Vagina (tissue), 2 donors: Measurements from ENCODE around the gene ZCRB1.

ENCODE experiments used
- POLR2A ChIP-seq, 2 donors: fragments of 450-650 bp; IDR thresholded peaks; one replicate each; pipeline ENCODE4 v1.6.1; 2017; ENCODE audit warnings: antibody characterized with exemption in 2 of 2, mild to moderate bottlenecking in 2 of 2, moderate library complexity in 2 of 2
- TF ChIP-seq, protein P1 (sequence below), 3 experiments: fragments of 450-650 bp in 2 of 3; fragments of 200-600 bp in 1 of 3; sonication (generic) in 1 of 3; IDR thresholded peaks; one replicate each; pipeline ENCODE4 v1.5.1; 2017 to 2019; ENCODE audit warnings: antibody characterized with exemption in 3 of 3, mild to moderate bottlenecking in 2 of 3, moderate library complexity in 2 of 3

DNA sequence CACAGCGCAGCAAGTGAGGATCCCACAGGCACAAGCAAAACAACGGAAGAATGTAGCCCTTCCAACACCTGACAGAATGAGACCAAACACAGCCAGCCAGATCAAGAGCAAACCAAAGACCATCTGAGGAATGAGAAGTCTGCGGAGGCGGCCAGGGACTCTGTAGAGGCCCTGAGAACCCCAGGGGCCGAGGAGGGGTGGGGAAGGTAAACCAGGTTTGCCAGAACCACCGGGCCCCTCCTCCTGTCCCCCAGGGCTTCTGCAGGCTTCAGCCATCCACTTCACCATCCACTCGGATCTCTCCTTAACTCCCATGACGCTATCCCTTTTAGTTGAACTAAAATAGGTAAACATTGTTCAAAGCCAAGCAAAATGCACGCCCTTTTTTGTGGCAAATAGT is 37.4 kb downstream of the ZCRB1 start:
- no peak for TF ChIP-seq POLR2A (IDR thresholded peaks at IDR 0.05)
- TF ChIP-seq, protein P1, sequence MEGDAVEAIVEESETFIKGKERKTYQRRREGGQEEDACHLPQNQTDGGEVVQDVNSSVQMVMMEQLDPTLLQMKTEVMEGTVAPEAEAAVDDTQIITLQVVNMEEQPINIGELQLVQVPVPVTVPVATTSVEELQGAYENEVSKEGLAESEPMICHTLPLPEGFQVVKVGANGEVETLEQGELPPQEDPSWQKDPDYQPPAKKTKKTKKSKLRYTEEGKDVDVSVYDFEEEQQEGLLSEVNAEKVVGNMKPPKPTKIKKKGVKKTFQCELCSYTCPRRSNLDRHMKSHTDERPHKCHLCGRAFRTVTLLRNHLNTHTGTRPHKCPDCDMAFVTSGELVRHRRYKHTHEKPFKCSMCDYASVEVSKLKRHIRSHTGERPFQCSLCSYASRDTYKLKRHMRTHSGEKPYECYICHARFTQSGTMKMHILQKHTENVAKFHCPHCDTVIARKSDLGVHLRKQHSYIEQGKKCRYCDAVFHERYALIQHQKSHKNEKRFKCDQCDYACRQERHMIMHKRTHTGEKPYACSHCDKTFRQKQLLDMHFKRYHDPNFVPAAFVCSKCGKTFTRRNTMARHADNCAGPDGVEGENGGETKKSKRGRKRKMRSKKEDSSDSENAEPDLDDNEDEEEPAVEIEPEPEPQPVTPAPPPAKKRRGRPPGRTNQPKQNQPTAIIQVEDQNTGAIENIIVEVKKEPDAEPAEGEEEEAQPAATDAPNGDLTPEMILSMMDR (IDR thresholded peaks at IDR 0.05), result no peak
